SK-N-SH (cell line): ENCODE data around the gene FAH. TPM values are rescaled to one million over a fixed set of nuclear protein-coding genes. Genes with fewer than 3 reads are reported as not detected.

Experiments used
- CTCF ChIA-PET: fragments of 300-600, 350-600 bp; formaldehyde crosslinking; extraction: SDS; loops from one replicate; lab custom pipeline; 2021; lab: Yijun Ruan, JAX
- POLR2A ChIA-PET: fragments of 350-600 bp; sonication (Branson Sonifier 250); formaldehyde crosslinking; extraction: SDS; loops from one replicate; lab custom pipeline; 2020; ENCODE audit warnings: antibody characterized with exemption, inconsistent platforms; lab: Yijun Ruan, JAX
- DNase-seq: peaks from one replicate; pipeline ENCODE4 v3.0.0; 2012
- H2AFZ ChIP-seq: fragments of 200-600 bp; sonication (generic); 2 replicates; pipeline ENCODE4 v1.8.1; 2016; ENCODE audit warnings: antibody characterized with exemption, mild to moderate bottlenecking, low read depth
- H3F3A ChIP-seq: fragments of 200-600 bp; sonication (generic); replicated peaks from 2 replicates; pipeline ENCODE3; 2016; ENCODE audit warnings: antibody characterized with exemption, mild to moderate bottlenecking; ENCODE audit not compliant: insufficient read depth
- H3K27ac ChIP-seq, 2 experiments: fragments of 200-500 bp in 1 of 2; fragments of 200-600 bp in 1 of 2; sonication (Bioruptor generic) in 1 of 2; sonication (generic), shearing (Covaris generic) in 1 of 2; 2 replicates each; pipeline versions ENCODE4 v1.5.1 to v1.6.1; 2014 to 2016; ENCODE audit warnings: low read depth in 2 of 2, inconsistent platforms in 1 of 2, low read length in 1 of 2, mild to moderate bottlenecking in 1 of 2, mixed read lengths in 1 of 2
- H3K27me3 ChIP-seq: fragments of 200-600 bp; sonication (generic), shearing (Covaris generic); 2 replicates; pipeline ENCODE4 v1.6.1; 2016; ENCODE audit warnings: mixed run types; ENCODE audit not compliant: insufficient read depth
- H3K36me3 ChIP-seq, 2 experiments: fragments of 200-500 bp in 1 of 2; fragments of 200-600 bp in 1 of 2; sonication (Bioruptor generic) in 1 of 2; sonication (generic) in 1 of 2; replicated peaks in 1 of 2; 2 replicates each; pipeline versions ENCODE3 to v1.5.1; 2014 to 2016; ENCODE audit warnings: low read length in 1 of 2, mild to moderate bottlenecking in 1 of 2; ENCODE audit not compliant: insufficient read depth in 2 of 2, control insufficient read depth in 1 of 2
- H3K4me1 ChIP-seq, 2 experiments: fragments of 200-500 bp in 1 of 2; fragments of 200-600 bp in 1 of 2; sonication (Bioruptor generic) in 1 of 2; sonication (generic), shearing (Covaris generic) in 1 of 2; 2 replicates each; pipeline versions ENCODE4 v1.5.1 to v1.6.1; 2014 to 2016; ENCODE audit warnings: low read depth in 1 of 2, low read length in 1 of 2, mixed run types in 1 of 2; ENCODE audit not compliant: insufficient read depth in 2 of 2, control insufficient read depth in 1 of 2
- H3K4me2 ChIP-seq: fragments of 200-600 bp; sonication (generic), shearing (Covaris generic); 2 replicates; pipeline ENCODE4 v1.6.1; 2017; ENCODE audit warnings: mixed run types
- H3K4me3 ChIP-seq, 2 experiments: fragments of 200-500 bp in 1 of 2; fragments of 200-600 bp in 1 of 2; sonication (Bioruptor generic) in 1 of 2; sonication (generic), shearing (Covaris generic) in 1 of 2; 2 replicates each; pipeline versions ENCODE4 v1.5.1 to v1.8.1; 2014 to 2016; ENCODE audit warnings: low read depth in 2 of 2, inconsistent platforms in 1 of 2, low read length in 1 of 2, mild to moderate bottlenecking in 1 of 2, mixed read lengths in 1 of 2, moderate library complexity in 1 of 2
- H3K79me2 ChIP-seq: fragments of 200-600 bp; sonication (generic); 2 replicates; pipeline ENCODE4 v1.8.1; 2017; ENCODE audit warnings: mild to moderate bottlenecking; ENCODE audit not compliant: insufficient read depth
- H3K9ac ChIP-seq: fragments of 200-600 bp; sonication (generic); 2 replicates; pipeline ENCODE4 v1.6.1; 2017; ENCODE audit warnings: mixed run types
- H3K9me2 ChIP-seq: fragments of 200-600 bp; sonication (generic); 2 replicates; pipeline ENCODE4 v1.6.1; 2017; ENCODE audit warnings: mixed run types
- H3K9me3 ChIP-seq: fragments of 200-600 bp; sonication (generic); 2 replicates; pipeline ENCODE4 v1.6.1; 2017; ENCODE audit warnings: mixed run types, mild to moderate bottlenecking, moderate library complexity
- H4K20me1 ChIP-seq: fragments of 200-600 bp; sonication (generic); 2 replicates; pipeline ENCODE4 v1.6.1; 2017; ENCODE audit warnings: mild to moderate bottlenecking, mixed run types; ENCODE audit not compliant: insufficient read depth
- CHD2 ChIP-seq: fragments of 150-350 bp; IDR thresholded peaks from 2 replicates; pipeline ENCODE4 v1.6.1; 2018; ENCODE audit warnings: low read length; ENCODE audit not compliant: partially characterized antibody
- EP300 ChIP-seq, 2 experiments: IDR thresholded peaks; 2 replicates each; pipeline versions ENCODE4 v1.4.0 to v1.6.1; 2012; ENCODE audit warnings: borderline replicate concordance in 1 of 2, low read depth in 1 of 2, low read length in 1 of 2
- EZH2phosphoT487 ChIP-seq: fragments of 200-600 bp; sonication (generic); IDR thresholded peaks from 2 replicates; pipeline ENCODE4 v1.6.1; 2017; ENCODE audit warnings: low read depth, mixed run types, mild to moderate bottlenecking, antibody characterized with exemption, moderate library complexity, borderline replicate concordance
- FOSL2 ChIP-seq: IDR thresholded peaks from 2 replicates; pipeline ENCODE4 v1.4.0; 2012; ENCODE audit warnings: low read depth, mild to moderate bottlenecking, moderate library complexity, borderline replicate concordance
- FOXJ3 ChIP-seq: sonication (generic); formaldehyde crosslinking; IDR thresholded peaks from 2 replicates; pipeline ENCODE4 v1.5.1; 2020; ENCODE audit warnings: mild to moderate bottlenecking, missing genetic modification reagents
- GABPA ChIP-seq: IDR thresholded peaks from 2 replicates; pipeline ENCODE4 v1.4.0; 2012; ENCODE audit warnings: low read depth, mild to moderate bottlenecking
- GATA2 ChIP-seq: sonication (generic); formaldehyde crosslinking; IDR thresholded peaks from 2 replicates; pipeline ENCODE4 v1.5.0; 2020; ENCODE audit warnings: mild to moderate bottlenecking, missing genetic modification reagents
- NRF1 ChIP-seq: IDR thresholded peaks from 2 replicates; pipeline ENCODE4 v1.6.1; 2012; ENCODE audit warnings: low read depth, mild to moderate bottlenecking, low read length
- SMC3 ChIP-seq: IDR thresholded peaks from 2 replicates; pipeline ENCODE4 v1.6.1; 2012; ENCODE audit warnings: low read depth, low read length, improper control_type of control experiment
- TAF1 ChIP-seq: IDR thresholded peaks from 2 replicates; pipeline ENCODE4 v1.6.1; 2012; ENCODE audit warnings: low read depth, mild to moderate bottlenecking, low read length, moderate library complexity, borderline replicate concordance
- TCF12 ChIP-seq: IDR thresholded peaks from 2 replicates; pipeline ENCODE4 v1.4.0; 2012
- YY1 ChIP-seq: IDR thresholded peaks from 2 replicates; pipeline ENCODE4 v1.4.0; 2012; ENCODE audit warnings: low read depth, mild to moderate bottlenecking
- WGBS: methylation state at CpG from one replicate; pipeline ENCODE4 v1.1.6; 2017; ENCODE audit warnings: low lambda C conversion rate; 5-methylcytosine and 5-hydroxymethylcytosine counted together
- polyA plus RNA-seq, 3 experiments: library from polyadenylated mRNA; depleted of rRNA; stranded (reverse); fragments of >200 nt; gene quantifications; 2 replicates each; pipeline ENCODE4 v1.2.3, GENCODE V29; 2012
- TF ChIP-seq, protein P1 (sequence below): IDR thresholded peaks from 2 replicates; pipeline ENCODE4 v1.4.0; 2012; ENCODE audit warnings: low read depth
- TF ChIP-seq, protein P2 (sequence below): IDR thresholded peaks from 2 replicates; pipeline ENCODE4 v1.6.1; 2012; ENCODE audit warnings: mild to moderate bottlenecking, low read depth, low read length, moderate library complexity
- TF ChIP-seq, protein P3 (sequence below): fragments of 150-350 bp; IDR thresholded peaks from 2 replicates; pipeline ENCODE4 v1.6.1; 2016; ENCODE audit warnings: mild to moderate bottlenecking, low read depth, low read length
- TF ChIP-seq, protein P4 (sequence below): IDR thresholded peaks from 2 replicates; pipeline ENCODE4 v1.4.0; 2012; ENCODE audit warnings: low read depth, borderline replicate concordance

FAH gene
- polyA plus RNA-seq, 1 of the 3 experiments (the other 2 are of a cell fraction) = 34.9 TPM

DNA sequence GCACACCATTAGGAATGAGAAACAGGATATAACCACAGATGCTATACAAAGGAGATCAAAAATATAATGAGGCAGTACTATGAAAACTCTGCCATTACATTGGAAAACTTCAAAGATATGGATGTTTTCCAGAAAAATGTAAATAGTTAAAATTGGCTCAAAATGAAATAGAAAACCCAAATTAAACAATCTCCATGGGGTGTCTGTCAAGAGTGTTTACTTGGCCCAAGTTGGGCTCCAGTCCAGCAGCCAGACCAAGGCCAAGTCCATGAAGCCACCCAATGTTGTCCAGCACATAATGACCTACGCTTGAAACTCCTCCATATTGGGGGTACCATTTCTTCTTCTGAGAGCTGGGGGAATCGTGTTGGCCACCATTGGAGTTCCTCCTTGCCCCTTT, 62.1 kb downstream of the FAH start:
- no peak overlapping the region for H3K4me3 ChIP-seq
- no peak overlapping the region for H2AFZ ChIP-seq
- no peak overlapping the region for H3K4me2 ChIP-seq
- no peak overlapping the region for H3K9ac ChIP-seq
- no peaks in the 10 kb centered on the region; the same call in 1 of the 2 replicates for H3K27me3 ChIP-seq
- no peaks in the 10 kb centered on the region for H3K9me3 ChIP-seq
- H3K4me1 ChIP-seq = no peaks in the 10 kb centered on the region
- ChIA-PET POLR2A (no interaction called here), CTCF (no interaction called here)
- DNase-seq = no peak
- 21% methylated on average over 2 of the region's 2 CpGs for whole genome bisulfite sequencing
- H4K20me1 ChIP-seq = no peaks in the 10 kb centered on the region
- no peaks in the 10 kb centered on the region for H3K36me3 ChIP-seq
- TF ChIP-seq FOXJ3 (CRISPR knock-in tag) (no peak), TAF1 (no peak), CHD2 (no peak), YY1 (no peak), EZH2phosphoT487 (no peak), NRF1 (no peak), FOSL2 (no peak), TCF12 (no peak), GABPA (no peak), GATA2 (CRISPR knock-in tag) (no peak), EP300 (IDR thresholded peaks at IDR 0.05; ENCODE audit: borderline replicate concordance in 1 of 2, low read depth in 1 of 2, low read length in 1 of 2) (no peak), SMC3 (no peak)
- TF ChIP-seq, protein P1, sequence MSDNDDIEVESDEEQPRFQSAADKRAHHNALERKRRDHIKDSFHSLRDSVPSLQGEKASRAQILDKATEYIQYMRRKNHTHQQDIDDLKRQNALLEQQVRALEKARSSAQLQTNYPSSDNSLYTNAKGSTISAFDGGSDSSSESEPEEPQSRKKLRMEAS = no peak
- TF ChIP-seq, protein P2, sequence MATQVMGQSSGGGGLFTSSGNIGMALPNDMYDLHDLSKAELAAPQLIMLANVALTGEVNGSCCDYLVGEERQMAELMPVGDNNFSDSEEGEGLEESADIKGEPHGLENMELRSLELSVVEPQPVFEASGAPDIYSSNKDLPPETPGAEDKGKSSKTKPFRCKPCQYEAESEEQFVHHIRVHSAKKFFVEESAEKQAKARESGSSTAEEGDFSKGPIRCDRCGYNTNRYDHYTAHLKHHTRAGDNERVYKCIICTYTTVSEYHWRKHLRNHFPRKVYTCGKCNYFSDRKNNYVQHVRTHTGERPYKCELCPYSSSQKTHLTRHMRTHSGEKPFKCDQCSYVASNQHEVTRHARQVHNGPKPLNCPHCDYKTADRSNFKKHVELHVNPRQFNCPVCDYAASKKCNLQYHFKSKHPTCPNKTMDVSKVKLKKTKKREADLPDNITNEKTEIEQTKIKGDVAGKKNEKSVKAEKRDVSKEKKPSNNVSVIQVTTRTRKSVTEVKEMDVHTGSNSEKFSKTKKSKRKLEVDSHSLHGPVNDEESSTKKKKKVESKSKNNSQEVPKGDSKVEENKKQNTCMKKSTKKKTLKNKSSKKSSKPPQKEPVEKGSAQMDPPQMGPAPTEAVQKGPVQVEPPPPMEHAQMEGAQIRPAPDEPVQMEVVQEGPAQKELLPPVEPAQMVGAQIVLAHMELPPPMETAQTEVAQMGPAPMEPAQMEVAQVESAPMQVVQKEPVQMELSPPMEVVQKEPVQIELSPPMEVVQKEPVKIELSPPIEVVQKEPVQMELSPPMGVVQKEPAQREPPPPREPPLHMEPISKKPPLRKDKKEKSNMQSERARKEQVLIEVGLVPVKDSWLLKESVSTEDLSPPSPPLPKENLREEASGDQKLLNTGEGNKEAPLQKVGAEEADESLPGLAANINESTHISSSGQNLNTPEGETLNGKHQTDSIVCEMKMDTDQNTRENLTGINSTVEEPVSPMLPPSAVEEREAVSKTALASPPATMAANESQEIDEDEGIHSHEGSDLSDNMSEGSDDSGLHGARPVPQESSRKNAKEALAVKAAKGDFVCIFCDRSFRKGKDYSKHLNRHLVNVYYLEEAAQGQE = no peak
- TF ChIP-seq, protein P3, sequence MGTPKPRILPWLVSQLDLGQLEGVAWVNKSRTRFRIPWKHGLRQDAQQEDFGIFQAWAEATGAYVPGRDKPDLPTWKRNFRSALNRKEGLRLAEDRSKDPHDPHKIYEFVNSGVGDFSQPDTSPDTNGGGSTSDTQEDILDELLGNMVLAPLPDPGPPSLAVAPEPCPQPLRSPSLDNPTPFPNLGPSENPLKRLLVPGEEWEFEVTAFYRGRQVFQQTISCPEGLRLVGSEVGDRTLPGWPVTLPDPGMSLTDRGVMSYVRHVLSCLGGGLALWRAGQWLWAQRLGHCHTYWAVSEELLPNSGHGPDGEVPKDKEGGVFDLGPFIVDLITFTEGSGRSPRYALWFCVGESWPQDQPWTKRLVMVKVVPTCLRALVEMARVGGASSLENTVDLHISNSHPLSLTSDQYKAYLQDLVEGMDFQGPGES = no peak
- TF ChIP-seq, protein P4, sequence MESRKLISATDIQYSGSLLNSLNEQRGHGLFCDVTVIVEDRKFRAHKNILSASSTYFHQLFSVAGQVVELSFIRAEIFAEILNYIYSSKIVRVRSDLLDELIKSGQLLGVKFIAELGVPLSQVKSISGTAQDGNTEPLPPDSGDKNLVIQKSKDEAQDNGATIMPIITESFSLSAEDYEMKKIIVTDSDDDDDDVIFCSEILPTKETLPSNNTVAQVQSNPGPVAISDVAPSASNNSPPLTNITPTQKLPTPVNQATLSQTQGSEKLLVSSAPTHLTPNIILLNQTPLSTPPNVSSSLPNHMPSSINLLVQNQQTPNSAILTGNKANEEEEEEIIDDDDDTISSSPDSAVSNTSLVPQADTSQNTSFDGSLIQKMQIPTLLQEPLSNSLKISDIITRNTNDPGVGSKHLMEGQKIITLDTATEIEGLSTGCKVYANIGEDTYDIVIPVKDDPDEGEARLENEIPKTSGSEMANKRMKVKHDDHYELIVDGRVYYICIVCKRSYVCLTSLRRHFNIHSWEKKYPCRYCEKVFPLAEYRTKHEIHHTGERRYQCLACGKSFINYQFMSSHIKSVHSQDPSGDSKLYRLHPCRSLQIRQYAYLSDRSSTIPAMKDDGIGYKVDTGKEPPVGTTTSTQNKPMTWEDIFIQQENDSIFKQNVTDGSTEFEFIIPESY = no peak
- no peaks in the 10 kb centered on the region for H3K9me2 ChIP-seq
- H3K27ac ChIP-seq = no peak overlapping the region
- no peaks in the 10 kb centered on the region for H3K79me2 ChIP-seq
- H3F3A ChIP-seq = no peaks in the 10 kb centered on the region
